IPS DF 4.7 (cell line): Measurements from ENCODE around the gene HOXB7.

Experiments used
- DNase-seq: peaks from one replicate; pipeline ENCODE4 v3.0.0-alpha.2; 2013; ENCODE audit warnings: low spot score; ENCODE audit errors: extremely low read depth

HOXB7 gene

DNA sequence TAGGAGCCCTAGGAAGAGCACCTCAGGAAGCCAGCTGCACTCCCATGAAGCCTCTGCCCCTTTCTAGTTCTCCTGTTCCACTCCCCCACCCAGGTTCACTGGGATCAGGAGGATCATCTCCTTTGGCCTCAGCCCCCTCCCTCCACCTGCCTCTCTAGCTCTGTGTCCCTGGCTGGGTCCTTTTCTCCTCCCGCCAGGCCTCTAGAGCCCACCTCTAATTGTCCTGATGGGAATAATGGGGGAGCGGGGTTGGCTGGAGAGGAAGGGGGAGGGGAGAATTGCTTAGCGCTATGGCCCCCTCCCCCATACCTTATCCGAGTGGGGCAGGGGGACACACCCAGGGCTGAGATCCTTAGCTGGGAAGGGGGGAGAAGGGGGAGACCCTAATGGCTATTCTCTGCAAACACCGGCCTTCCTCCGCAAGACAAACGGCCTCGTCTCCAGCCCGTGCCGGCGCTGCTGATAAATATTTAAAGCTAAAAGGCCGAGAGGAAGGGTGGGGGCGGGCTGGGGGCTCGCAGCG lies 997 bp downstream of the HOXB7 start:
- no peak for DNase-seq

DNA sequence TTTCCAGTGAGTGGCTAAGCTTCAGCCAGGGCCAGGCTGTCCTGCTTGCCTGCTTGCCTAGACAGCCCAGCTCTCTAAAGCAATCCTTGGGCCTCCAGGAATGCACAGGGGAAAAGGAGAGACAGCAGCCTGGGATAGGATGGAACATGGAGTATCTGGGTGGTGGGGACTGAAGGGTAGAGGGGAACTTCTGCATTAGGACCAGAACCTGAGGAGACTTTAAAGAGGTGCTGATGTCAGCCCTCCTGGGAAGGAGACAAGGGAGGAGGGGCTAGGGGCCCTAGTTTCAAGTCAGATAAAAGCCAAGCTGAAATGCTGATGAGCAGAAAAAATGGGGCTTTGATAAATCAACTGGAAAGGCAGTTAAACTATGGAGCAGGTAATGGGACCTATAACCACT lies 1.8 kb downstream of the HOXB7 start:
- no peak for DNase-seq

DNA sequence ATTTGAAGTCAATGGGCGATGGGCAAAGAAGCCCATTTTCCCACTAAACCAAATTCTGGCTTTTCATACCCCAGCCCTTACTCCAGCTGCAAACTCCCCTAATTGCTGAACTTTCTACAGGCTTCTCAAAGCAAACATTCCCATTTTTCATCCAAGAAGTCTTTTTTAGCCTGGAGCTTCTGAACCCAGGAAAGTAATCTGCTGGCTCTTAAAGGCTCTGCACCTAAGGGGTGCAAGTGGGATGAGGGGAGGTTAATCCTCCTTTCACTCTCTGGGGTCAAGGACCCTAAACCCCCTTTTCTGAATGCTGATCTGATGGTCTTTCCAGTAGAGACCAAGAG lies 2.4 kb downstream of the HOXB7 start:
- DNase-seq = no peak

DNA sequence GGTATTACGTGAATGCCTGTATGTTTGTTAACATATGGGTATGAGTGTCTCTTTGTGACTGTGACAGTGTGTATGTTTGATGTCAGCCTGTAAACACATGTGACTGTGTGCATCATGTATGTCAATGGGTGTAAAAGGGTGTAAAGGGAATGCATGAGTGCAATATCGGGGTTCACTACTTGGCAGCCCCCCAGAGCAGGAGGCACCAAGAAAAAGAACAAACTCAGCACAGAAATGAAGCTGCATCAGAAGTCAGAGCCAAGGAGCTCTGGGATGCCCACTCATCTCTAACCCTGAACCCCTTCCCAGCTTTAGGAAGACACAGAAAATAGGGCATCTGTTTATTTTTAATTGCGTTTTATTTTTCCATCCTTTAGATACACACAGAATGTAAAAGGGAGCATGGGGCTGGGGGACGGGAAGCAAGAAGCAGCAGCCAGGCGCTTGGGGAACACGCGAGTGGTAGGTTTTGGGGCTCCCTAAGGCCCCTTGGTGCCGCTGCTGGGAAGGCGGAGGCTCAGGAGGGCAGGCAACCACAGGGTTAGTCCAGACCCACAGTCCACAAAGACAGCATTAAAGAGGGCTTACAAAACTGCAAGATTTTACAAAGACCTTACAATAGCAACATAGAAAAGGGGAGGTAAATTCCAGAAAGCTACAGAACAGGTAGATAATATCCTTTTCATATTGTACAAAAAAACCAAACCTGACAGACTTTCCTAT lies 3.8 kb downstream of the HOXB7 start:
- DNase-seq = no peak

DNA sequence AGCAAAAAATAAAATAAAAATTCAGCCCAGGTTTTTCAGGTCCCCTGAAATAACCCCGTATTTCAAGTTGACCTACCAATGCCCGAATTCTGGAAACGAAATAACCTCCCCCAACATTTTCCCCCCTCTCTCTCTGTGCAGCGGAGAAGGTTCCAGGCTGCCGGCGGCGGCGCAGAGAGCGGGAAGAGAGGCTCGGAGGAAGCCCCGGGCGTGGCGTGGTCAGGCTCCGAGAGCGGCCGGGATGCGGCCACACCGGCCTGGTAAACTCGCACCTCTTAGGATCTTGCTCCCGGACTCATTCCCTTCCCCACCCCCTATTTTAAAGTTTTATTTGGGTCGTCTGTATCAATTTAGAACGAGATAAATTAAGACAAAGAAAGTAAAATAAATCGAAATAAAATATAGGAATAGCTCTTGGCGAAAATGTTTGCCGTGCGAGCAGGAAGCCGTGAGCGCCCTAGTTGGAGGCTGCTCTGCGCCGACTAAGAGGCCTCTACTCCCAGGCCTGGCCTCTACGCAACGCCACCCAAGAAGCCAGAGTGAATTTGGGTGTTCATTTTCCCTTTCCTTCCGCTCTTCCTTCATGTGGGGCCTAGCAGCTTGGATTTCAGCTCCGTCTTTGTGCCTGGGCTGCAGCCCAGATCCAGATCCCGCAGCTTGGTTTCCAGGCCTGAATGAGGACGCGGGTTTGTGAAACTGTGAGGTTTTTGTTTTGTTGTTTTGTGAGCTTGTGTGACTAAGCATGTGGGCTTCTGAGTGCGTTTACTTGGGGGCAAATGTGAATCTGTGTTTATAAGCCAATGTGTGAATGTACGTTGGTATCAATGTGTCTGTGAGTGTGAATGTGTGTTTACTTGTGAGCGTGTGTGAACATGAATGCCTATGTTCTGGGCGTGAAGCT lies 4.6 kb downstream of the HOXB7 start:
- DNase-seq = no peak

DNA sequence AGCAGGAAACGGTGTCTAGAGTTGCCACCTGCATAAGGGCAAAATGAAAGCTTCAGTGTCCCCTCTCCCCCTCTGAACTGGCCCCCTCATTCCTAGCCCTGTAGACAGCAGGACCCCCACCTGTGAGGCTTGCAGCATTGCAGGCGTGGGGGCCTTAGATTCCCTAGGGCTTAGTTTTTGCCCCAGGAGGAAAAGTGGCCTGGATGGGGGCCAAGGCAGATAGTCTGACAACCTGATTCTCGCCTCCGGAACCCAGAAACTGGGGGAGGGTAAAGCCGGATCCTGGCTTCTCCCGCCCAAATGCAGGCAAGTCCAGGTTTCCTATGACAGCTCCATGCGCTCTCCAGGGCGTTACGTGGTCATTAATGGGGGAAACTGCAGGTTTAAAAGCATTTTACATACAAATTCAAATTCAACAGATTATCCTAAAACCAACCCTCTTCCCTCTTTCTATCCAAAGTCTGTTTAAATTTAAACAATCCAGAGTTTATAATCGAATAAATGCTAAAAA lies 5.4 kb downstream of the HOXB7 start:
- no peak for DNase-seq

DNA sequence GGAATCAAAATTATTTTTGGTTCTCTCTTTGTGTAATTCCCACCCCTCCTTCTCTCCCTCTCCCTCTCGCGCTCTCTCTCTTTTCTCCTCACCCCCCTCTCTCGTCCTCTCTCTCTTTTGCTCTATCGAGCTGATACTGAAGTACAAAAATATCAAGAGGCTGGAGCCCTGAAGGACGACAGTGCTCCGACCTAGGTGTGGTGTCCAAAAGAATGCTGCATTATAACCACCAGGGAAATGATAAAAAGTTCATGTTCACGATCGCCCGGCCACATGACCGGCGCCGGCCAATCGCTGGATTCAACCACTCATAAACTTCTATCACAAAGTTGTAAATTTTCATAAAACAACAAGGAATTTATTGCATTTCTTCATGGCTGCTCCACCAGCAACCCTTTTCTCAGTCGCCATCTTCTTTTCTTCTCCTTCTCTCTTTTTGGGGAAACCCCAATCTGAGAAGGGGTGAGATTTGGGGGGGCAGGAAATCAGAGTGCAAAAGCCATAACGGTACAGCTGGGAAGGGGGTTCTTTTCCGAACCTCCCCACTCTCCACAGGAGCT lies 6.0 kb downstream of the HOXB7 start, which contains the start of gene HOXB6:
TSS of gene HOXB6 (minus strand) at position 217 of the 560 bp plus-strand sequence. CDS start 6,836 bp downstream, outside the sequence.
- no peak for DNase-seq

DNA sequence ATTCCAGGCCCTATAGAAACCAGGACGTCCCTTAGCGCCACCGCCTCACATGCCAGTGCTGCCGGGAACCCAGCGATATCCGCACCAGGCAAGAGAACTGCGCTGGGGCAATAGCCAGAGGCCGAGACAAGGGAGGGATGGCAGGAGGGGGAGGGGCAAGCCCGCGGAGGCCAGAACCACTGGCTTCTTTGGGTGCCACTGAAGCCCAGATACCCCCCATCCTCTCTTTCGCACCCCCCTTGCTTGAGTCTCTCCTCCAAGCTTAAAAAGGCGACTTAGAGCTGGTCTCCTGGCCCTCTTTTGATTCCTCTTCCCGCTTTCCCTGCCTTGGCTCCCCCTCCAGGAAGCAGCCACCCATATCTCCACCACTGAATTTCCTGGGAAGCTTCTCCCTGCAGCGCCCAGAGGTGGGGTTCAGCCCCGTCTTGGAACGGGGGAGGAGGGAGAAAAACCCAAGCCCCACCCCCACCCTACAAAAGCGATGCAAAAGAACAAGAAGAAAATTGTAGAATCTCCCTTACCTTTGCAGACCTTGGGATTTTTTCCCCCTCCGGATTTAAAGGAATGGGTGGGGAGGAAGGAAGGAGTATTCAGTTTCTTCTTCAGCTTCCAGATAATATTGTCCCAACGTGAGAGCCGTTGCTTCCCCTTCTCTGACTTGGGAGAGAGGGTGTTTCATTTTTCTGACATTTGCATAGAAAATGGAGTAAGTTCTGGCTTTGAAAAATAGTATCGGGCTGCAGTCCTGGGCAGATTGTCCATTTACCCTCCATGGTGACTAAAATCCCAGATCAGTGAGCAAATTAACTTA lies 6.7 kb downstream of the HOXB7 start:
- no peak for DNase-seq

DNA sequence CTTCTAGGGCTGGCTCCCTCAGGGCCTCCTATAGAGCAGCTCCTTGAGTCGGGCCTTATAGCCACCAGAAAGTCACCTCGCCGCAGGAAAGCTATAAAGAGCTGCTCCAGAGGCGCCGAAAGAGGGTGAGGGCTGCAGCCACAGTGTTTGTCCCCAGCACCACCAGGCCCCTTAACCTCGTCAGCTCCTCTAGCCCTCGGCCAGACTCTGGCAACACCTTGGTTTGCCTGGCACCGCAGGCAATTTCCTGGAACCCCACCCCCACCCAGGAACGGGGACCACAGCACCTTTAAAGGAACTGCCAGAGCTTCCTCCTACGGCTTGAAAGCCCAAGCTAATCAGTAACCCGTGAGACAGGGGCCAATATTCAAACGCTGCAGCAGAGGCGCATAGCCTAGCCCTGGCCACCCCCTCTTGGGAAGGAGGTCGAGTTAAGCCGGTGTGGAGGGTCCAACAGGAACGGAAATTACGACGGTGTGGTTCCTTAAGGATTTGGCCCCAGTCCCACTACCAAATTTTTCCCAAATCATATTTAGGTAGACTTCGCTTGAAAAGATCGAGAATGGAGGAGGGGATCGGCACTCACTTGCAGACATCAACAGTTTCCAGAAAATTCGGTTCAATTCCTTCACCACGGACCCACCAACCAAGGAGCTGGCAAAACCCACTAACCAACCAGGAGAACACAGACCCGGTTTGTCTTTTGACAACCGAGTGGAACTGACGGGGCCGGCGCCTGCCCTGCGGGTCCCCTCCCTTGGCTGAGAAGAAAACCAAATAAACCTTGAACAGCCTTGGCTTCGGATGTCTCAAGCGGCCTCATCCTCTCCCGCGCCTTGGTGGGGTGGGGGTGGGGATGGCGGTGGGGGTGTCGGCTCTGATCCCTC lies 9.0 kb downstream of the HOXB7 start:
- DNase-seq = no peak

DNA sequence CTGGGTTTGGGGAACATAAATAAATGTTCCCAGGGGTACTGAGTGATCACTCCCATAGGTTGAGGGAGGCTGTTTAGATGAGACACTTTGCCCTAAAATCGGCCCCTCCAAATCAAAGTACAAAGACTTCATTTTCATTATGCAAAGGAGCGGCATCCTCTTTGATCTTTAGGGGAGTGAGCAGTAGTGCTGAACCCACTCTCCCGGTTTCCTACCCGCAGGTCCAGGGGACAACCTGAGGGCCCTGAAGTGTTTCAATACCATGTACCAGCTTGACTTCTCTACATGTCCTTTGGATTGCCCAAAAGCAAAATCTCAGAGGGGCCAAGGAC lies 9.6 kb downstream of the HOXB7 start:
- no peak for DNase-seq

DNA sequence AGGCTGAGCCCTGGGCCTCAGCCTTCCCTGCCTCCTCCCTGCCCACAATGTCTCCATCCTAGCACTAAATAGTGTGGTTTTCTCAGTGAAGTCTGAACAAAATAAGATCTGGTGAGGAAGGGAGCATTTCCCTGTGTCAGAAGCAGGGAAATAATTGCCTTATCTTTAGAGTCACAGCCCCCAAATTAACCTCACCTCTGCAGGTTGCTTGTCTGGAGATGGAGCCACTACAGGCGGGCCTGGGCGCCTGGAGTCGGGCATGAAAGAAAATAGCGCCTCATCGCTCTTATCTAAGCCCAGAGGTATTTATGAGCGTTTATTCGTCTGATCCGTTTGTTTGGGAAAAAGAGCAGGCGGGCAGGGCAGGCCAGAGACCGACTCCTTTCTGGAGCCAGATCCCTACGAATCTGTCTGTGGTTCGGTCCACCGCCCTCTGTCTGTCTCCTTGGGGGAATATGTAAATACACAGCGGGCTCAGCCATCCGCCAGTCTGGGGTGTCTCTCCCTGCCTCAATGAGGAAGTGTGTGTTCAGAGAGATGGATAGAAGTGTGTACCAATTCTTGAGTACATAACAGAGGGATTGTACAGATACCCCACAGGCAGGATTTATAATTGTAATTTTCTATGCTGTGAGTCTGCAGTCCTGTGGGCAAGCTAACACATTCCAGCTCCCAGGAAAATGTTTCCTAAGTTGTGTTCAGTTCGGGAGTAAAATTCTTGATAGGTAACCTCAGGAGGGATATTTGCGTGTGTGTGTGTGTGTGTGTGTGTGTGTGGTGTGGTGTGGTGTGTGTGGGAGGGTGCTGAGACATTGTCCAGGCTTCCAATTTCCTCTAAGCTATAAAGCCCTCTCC lies 10.3 kb downstream of the HOXB7 start:
- no peak for DNase-seq

DNA sequence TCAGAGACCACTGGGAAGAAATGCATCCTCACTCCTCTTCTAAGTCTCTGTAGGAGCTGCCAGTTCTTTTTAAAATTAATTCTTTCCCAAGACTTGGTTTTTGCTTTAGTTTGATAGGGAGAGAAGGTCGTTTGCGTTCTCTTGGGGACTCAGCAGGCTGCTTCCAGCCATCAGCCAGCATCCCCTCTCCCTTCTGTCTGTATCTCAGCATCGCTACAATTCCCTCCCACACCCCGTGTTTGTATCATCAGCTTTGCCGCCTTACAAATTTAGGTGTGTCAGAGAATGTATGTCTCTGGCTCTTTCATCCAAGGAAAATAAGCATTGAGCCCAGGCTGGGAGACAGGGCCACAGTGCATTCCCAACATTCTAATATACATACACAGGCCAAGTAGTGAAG lies 11.5 kb downstream of the HOXB7 start:
- no peak for DNase-seq

DNA sequence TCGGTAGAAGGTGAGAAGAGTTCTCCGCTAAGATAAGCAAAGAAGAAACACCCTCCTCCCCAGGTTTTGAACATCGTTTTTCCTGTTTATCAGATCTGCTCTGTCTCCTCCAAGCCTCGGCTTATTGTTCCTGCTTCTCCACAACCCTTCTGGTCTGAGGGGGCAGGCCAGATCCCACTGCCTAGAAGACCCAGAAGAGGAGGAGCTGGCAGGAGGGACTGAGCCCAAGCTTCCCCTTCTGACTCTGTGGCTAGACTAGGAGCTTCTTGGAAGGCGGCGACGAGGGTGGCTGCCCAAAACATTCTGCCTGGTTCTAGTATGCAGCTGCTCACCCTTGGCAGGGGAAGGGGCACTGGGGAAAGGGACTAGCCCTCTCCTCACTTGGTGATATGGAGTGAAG lies 12.1 kb downstream of the HOXB7 start:
- no peak for DNase-seq

DNA sequence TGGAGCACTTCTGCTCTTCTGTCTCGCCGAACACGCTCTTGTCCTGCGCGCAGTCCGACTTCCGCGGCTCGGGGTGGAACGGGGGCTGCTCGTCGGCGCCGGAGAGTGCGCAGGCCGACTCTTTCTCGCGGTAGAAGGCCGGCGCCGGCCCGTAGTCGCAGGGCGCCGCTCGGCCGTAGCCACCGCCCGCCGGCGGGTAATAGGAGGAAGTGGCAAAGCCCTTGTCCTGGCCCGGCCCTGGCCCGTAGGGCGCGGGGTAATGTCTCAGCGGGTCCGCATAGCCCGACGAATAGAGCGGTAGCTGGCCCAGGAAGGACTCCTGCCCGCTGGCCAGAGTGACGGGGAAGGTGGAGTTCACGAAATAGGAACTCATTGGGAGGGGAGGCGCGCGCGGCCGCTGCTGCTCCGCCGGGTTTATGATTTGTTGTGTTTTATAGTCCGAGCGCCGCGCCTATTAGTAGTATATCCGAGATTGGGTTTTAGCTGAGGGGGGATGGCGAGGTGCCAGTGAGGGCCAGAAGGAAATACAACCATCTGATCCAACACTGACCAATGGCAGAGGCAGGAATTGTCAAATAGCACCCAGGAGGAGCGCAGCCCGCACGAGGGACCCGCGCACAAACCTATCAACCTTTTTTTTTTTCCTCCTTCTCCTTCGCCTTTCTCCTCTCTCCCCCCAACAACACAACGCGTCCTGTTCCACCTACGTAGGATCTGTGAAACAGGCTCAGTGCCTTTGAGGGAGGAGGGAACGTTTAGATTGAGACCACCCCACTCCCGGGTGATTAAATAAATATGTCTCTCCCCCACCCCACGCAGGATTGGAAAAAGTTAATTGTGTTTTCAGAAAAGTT lies 12.8 kb downstream of the HOXB7 start:
- DNase-seq = no peak

DNA sequence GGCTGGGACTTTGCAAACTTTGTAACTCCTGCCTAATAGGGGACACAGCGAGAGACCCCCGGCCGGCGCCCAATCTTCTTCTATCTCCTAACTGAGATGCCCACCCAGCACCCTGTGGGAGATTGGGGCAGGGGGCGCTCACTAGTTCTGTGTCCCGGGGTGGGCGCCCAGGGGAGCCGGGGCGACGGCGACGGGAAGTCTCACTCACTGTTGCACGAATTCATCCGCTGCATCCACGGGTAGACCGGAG lies 13.4 kb downstream of the HOXB7 start:
- DNase-seq = no peak

DNA sequence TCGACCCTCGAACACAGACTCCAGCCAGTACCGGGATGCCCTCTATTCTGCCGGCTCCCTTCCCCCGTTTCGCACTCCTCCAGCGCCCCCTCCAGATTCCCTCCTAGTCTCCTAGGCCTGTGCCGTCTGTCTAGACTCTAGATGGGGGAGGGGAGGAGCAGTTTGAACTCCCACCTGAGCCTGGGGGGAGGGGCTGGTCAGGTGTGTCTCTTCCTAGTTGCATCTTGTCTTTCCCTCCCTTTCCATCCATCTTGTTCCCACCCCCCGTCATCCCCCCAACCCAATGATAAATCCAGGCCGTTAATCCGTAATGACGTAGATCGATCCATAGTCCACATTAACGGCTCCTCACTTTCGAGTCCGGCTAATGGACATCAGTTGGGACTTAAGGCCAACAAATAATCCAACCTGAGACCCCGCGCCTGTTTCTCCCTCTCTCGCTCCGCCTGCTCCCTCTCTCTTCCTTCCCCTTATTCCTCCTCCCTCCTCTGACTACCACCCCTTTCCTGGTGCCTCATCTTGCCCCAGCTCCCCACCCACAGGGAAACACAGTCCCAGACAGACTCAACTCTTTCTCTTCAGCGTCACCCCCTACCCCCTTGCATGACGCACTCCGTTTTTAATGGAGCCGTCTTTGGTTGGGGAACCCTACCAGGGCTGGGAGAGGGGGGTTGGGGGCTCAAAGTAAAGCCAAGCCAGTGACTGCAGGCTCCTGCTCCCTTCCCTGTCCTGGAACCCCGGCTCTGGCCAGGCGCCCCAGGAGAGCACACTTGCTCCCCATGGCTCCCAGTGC lies 13.9 kb downstream of the HOXB7 start:
- DNase-seq = no peak

DNA sequence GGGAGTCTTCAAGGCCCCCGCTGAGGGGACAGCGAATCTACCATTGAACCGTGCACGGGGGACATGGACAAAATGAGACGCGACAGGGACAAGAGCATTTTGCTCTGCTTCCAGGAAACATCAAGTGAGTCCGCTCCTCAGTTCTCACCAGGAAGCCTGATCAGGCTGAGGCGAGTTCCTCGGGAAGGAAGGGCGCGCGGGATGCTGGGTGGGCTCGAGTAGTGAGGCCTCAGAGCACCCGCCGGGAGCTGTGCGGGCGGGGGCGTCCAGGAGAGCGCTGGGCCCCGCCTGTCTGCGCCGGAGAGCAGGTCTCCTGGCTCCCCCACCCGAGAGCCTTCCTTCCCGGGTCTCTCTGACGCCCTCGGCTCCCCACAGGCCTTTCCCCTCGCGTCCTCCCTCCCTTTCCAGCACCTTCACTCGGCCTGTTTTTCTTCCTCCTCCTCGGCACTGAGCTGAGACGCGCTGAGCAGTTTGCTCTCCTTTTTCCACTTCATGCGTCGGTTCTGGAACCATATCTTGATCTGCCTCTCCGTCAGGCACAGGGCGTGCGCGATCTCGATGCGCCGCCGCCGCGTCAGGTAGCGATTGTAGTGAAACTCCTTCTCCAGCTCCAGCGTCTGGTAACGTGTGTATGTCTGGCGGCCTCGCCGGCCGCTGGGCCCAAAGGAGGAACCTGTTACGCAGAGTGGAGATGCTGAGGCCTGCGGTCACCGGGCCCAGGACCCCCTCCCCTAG lies 14.7 kb downstream of the HOXB7 start:
- DNase-seq = no peak
